Kidney tubule cell (primary cell): ENCODE data around the gene PET100.

Source experiments
- DNase-seq: peaks from one replicate; pipeline ENCODE4 v3.0.0-alpha.2; 2018; ENCODE audit warnings: low spot score

Gene PET100

DNA sequence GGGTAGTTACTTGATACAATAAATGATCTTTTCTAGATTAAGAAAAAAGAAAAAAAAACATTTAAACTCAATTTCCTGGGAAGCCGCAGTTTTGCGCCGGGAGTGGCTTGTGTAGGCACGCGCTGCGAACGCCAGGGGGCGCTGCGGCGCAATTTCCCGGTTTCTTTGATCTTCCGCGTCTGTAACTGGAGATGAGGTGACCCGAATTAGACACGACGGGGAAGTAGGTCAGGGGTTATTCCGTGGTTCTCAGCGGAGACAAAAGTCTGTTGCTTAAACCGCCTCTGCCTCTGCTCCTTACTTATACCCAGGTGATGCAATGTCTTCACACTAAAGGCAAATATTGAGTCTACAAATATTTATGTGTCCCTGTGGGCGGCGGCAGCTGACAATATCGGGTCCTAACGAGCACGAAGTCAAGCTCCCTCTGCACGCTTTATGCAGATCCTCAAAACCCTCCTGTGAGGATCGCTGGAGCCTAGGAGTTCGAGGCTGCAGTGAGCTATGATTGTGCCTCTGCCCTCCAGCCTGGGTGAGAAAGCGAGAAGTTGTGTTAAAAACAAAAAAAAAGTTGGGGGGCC, 22.6 kb downstream of the PET100 start:
- DNase-seq: peak; percentile 77

DNA sequence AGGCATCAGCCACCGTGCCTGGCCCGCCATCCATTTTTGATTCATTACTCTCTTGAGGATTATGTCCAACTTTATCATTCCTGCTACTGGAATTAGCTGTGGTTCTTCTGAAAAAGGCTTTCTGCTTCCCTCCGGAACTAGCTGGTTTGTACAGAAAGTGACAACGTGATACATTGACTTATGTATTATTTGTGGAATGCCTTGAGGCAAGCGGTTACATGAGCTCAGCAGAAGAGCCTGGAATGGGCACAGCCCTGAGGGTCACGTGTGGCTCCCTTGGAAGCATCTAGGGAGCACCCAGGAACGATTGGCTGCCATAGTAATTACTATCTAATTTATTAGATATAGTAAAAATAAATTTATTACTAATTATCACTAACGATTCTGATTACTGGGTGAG, 24.8 kb downstream of the PET100 start:
- DNase-seq: no peak

DNA sequence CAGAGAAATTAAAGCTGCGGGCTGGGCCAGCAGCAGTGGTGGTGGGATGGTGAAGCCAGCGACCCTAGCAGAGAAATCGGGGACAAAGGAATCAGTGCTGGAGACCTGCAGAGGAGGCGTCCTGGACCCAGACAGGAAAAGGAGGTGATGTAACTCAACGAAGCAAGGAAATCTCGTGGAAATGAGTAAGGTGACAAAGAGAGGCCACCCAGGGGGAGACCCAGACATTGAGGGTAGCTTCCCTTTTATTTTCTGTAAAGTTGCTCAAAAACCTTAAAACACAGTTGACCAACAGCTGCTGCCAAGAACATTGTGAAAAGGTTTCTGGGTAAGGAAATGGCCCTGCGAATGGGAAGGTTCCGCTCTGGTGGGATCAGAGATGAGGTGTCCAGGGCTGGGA, 26.0 kb downstream of the PET100 start:
- DNase-seq: no peak

DNA sequence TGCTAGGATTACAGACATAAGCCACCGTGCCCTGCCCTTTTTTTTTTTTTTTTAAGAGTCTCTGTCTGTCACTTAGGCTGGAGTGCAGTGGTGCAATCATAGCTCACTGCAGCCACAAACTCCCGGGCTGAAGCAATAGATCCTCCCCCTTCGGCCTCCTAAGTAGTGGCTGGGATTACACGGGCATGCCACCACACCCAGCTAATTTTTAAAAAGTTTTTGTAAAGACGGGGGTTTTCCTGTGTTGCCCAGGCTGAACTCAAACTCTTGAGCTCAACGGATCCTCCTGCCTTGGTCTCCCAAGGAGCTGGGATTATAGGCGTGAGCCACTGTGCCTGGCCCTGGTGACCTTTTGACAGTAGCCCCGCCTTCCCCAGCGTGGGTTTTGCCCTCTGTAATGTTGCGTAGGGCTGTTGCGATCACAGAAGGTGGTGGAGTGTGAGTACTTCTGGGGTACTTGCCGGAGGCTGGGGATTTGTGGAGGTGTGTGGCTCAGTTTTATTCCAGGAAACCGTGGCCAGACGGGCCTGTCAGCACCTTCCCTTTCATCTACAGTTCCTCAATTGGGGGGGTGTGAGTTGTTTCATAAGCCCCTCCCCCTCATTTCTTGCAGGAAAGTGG, 27.6 kb downstream of the PET100 start:
- DNase-seq: no peak

- DNase-seq: no peak
Measured at GRCh38 chr19:7658219-7658686, 28.7 kb downstream of the PET100 start.

- DNase-seq: no peak
Measured at GRCh38 chr19:7661744-7662538, 32.3 kb downstream of the PET100 start.

DNA sequence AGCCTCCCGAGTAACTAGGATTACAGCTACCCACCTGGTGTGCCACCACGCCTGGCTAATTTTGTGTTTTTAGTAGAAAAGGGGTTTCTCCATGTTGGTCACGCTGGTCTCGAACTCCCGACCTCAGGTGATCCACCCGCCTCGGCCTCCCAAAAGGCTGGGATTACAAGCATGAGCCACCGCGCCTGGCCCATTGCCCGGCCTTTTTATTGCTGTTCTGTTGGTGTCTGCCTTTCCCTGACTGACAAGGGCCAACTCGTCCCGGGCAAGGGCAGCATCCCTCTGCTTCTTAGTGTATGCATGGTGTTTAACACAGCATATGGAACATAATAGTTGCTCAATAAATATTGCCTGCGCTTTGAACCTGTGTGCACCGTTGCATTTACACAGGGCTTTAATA, 33.1 kb downstream of the PET100 start:
- DNase-seq: no peak

- no peak for DNase-seq
Measured at GRCh38 chr19:7663706-7664105, 34.1 kb downstream of the PET100 start.

DNA sequence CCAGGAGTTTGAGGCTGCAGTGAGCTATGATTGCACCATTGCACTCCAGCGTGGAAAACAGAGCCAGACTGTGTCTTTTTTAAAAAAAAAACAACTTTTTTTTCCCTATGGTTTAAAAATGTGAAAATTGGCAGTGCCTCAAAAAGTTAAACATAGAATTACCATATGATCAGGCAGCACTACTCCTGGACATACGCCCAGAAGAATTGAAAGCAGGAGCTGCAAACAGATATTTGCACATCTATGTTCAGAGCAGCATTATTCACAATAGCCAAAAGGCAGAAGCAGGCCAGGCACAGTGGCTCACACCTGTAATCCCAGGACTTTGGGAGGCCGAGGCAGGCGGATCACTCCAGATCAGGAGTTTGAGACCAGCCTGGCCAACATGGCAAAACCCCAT, 35.5 kb downstream of the PET100 start:
- DNase-seq: no peak

DNA sequence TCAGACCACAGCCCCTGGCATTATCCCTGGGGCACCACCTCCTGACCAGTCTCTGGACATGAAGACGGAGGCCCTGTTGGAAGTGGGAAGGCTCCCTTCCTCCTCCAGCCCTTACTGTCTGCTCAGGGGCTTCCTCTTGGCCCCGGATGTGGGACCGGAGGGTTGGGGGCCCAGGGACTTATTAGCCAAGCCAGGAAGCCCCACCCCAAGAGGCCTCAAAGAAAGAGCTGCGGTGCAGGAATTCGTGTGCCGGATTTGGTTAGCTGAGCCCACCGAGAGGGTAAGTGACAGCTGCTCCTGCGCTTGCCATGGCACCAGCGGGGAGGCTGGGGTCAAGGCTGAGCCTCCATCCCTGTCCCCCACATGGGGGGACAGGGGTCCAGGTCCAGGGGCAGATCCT, 39.2 kb downstream of the PET100 start, which contains the start of gene RETN:
RETN (plus strand) TSS at position 208 of the 400 bp plus-strand sequence. CDS start 278 bp downstream, outside the sequence.
- no peak for DNase-seq

GRCh38 chr19:7669641-7670040, 40.0 kb downstream of the PET100 start:
- DNase-seq: no peak

- no peak for DNase-seq
Measured at GRCh38 chr19:7670150-7670783, 40.7 kb downstream of the PET100 start.

GRCh38 chr19:7670790-7671189, 41.2 kb downstream of the PET100 start:
- no peak for DNase-seq

DNA sequence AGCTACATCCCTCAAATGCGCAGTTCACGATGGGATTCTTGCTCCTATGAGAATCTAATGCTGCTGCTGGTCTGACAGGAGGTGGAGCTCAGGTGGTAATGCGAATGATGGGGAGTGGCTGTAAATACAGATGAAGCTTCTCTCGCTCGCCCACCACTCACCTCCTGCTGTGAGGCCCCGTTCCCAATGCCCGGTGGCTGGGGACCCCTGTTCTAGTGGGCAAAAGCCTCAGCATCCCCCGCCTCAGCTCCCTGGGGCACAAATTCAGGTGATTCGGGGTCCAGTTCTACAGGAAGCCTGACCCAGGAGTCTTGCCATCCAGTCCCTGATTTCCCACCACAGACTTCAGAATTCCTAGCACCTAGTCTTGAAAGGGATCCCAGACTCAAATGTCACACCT, 42.9 kb downstream of the PET100 start:
- no peak for DNase-seq

GRCh38 chr19:7674010-7675005, 44.7 kb downstream of the PET100 start:
- DNase-seq: peak; percentile 22

GRCh38 chr19:7676376-7676775, 46.8 kb downstream of the PET100 start:
- no peak for DNase-seq

GRCh38 chr19:7676854-7677253, 47.3 kb downstream of the PET100 start, which contains the start of gene MCEMP1:
MCEMP1 (plus strand) TSS chr19:7677090; CDS start chr19:7677121, 31 bp downstream.
- DNase-seq: no peak

- no peak for DNase-seq
Measured at GRCh38 chr19:7677669-7678311, 48.2 kb downstream of the PET100 start.

GRCh38 chr19:7678971-7679751, 49.6 kb downstream of the PET100 start:
- DNase-seq: peak; percentile 34
